HG03103 (cell line): Measurements from ENCODE around the gene PPFIBP1.

Experiments
- ATAC-seq: cut with Tn5 transposase; IDR thresholded peaks from one replicate; pipeline ENCODE4 v1.9.1; 2021; ENCODE audit warnings: low read depth; ENCODE audit not compliant: unreplicated experiment

Gene PPFIBP1

GRCh38 chr12:27523642-27524493, at the start of gene PPFIBP1:
Gene PPFIBP1 (plus strand): TSS chr12:27524206. CDS start chr12:27633397, 109,191 bp downstream.
- ATAC-seq: peak; percentile 94

GRCh38 chr12:27474344-27474743, 49.7 kb upstream of the PPFIBP1 start:
- ATAC-seq: no peak

- no peak for ATAC-seq
Observed at GRCh38 chr12:27477049-27477448, 47.0 kb upstream of the PPFIBP1 start.

- ATAC-seq: no peak
Observed at GRCh38 chr12:27478949-27479348, 45.1 kb upstream of the PPFIBP1 start.

- no peak for ATAC-seq
Observed at GRCh38 chr12:27480016-27480415, 44.0 kb upstream of the PPFIBP1 start.

- no peak for ATAC-seq
Observed at GRCh38 chr12:27486961-27487360, 37.0 kb upstream of the PPFIBP1 start.

- no peak for ATAC-seq
Observed at GRCh38 chr12:27488479-27488878, 35.5 kb upstream of the PPFIBP1 start.

GRCh38 chr12:27491226-27491625, 32.8 kb upstream of the PPFIBP1 start:
- no peak for ATAC-seq

- ATAC-seq: no peak
Observed at GRCh38 chr12:27493260-27493940, 30.6 kb upstream of the PPFIBP1 start.

GRCh38 chr12:27497446-27497845, 26.6 kb upstream of the PPFIBP1 start:
- no peak for ATAC-seq

GRCh38 chr12:27498149-27498548, 25.9 kb upstream of the PPFIBP1 start:
- ATAC-seq: no peak

GRCh38 chr12:27498761-27499160, 25.2 kb upstream of the PPFIBP1 start:
- ATAC-seq: no peak

- no peak for ATAC-seq
Observed at GRCh38 chr12:27499377-27499776, 24.6 kb upstream of the PPFIBP1 start.

- ATAC-seq: no peak
Observed at GRCh38 chr12:27500546-27500945, 23.5 kb upstream of the PPFIBP1 start.

- ATAC-seq: no peak
Observed at GRCh38 chr12:27502021-27502435, 22.0 kb upstream of the PPFIBP1 start.

- ATAC-seq: no peak
Observed at GRCh38 chr12:27504507-27504906, 19.5 kb upstream of the PPFIBP1 start.

GRCh38 chr12:27505109-27505508, 18.9 kb upstream of the PPFIBP1 start:
- ATAC-seq: no peak

- ATAC-seq: no peak
Observed at GRCh38 chr12:27505761-27506160, 18.2 kb upstream of the PPFIBP1 start.

- no peak for ATAC-seq
Observed at GRCh38 chr12:27506645-27507189, 17.3 kb upstream of the PPFIBP1 start.

GRCh38 chr12:27508736-27509431, 15.1 kb upstream of the PPFIBP1 start:
- no peak for ATAC-seq
